ENCODE data around the gene RNASE11.
"Not testable (repeated sequence)": the region's sequence is repeated elsewhere in the genome, so short reads cannot be mapped to it uniquely, and the experiment has no call there.

Gene RNASE11

DNA sequence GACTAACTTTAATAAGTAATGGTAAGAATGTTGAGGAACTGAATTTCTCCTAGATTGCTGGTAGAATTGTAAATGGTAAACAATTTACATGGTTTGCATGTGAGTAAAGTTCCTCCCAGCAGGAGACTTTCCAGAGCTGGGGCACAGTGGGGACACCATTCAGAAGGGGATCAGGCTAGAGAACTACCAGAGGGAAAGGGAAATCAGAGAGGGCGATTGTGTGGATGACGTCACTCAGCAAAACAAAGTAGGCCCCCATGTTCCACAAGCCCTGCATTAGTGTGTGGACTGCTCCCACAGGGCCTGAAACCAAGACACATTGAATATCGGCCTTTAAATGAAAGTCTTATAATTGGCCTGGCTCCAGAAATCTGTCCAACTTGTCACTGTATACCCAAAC, 9.5 kb downstream of the RNASE11 start:
- no peak for DNase-seq

DNA sequence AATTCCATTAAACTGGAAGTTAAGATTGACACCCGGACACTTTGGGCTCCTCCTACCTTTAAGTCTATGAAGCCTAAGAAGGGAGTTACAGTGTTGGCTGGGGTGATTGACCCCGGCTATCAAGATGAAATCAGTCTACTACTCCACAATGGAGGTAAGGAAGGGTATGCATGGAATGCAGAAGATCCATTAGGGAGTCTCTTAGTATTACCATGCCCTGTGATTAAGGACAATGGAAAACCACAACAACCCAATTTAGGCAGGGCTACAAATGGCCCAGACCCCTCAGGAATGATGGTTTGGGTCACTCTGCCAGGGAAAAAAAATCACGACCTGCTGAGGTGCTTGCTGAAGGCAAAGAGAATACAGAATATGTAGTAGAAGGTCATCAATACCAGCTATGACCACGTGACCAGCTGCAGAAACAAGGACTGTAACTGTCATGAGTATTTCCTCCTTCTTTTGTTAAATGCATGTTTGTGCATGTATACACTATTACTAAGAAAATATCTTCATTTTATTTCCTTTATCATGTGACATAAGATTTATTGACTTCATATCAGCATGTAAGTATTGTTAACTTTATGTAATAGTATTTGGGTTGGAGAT, 15.3 kb downstream of the RNASE11 start:
- DNase-seq, result not testable (repeated sequence)

DNA sequence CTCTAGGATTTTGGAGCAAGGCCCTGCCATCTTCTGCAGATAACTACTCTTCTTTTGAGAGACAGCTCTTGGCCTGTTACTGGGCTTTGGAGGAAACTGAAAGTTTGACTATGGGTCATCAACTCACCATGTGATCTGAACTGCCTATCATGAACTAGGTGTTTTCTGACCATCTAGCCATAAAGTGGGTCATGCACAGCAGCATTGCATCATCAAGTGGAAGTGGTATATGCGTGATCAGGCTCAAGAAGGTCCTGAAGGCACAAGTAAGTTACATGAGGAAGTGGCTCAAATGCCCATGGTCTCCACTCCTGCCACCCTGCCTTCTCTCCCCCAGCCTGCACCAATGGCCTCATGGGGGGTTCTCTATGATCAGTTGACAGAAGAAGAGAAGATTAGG, 17.1 kb downstream of the RNASE11 start:
- DNase-seq, result not testable (repeated sequence)

DNA sequence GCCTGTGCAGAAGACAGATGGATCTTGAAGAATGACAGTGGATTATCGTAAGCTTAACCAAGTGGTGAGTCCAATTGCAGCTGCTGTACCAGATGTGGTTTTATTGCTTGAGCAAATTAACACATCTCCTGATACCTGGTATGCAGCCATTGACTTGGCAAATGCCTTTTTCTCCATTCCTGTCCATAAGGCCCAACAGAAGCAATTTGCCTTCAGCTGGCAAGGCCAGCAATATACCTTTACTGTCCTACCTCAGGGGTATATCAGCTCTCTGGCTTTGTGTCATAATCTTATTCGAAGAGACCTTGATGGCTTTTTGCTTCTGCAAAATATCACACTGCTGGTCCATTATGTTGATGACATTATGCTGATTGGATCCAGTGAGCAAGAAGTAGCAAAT, 17.9 kb downstream of the RNASE11 start:
- DNase-seq, result not testable (repeated sequence)

DNA sequence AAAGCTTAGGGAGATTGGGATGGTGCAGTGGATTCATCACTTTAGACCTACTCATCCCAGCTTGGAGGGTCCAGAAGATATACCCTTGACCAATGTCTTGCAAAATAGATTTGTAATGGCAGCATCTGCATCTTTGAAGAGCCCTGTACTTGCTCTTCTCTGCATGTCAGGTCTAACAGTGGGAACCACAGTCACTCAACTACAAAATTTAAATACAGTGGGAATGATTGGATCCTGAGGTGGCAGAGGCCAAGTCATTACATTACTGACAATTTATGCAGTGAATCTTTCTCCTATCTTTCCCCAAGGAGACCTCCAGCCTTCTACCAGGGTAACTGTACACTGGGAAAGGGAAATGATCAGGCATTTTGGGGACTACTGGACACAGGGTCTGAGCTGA, 18.7 kb downstream of the RNASE11 start:
- no peak for DNase-seq

DNA sequence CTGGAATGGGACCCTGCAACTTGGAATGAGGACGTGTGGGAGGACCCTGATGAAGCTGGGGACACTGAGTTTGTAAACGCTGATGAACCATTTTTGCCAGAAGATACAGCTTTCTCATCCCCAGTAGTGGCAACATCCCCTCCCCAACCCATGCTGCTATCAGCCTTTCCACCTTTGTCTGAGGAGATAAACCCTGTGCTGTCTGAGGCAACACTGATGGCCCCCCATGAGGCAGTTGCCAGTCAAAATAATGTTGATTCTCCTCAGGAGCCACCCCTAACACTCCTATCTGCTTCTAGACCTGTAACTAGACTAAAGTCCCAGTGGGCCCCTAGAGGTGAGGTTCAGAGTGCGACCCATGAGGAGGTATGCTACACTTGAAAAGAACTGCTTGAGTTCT, 19.4 kb downstream of the RNASE11 start:
- DNase-seq, result no peak

DNA sequence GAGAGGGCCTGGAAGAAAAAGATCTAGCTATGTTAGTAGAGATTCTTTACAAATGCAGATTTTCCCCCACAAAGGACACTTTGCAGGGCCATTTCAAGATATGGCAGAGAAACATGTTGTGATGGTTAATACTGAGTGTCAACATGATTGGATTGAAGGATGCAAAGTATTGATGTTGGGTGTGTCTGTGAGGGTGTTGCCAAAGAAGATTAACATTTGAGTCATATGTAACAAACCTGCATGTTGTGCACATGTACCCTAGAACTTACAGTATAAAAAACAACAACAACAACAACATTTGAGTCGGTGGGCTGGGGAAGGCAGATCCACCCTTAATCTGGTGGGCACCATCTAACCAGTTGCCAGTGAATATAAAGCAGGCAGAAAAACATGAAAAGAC, 20.6 kb downstream of the RNASE11 start:
- DNase-seq, result not testable (repeated sequence)

DNA sequence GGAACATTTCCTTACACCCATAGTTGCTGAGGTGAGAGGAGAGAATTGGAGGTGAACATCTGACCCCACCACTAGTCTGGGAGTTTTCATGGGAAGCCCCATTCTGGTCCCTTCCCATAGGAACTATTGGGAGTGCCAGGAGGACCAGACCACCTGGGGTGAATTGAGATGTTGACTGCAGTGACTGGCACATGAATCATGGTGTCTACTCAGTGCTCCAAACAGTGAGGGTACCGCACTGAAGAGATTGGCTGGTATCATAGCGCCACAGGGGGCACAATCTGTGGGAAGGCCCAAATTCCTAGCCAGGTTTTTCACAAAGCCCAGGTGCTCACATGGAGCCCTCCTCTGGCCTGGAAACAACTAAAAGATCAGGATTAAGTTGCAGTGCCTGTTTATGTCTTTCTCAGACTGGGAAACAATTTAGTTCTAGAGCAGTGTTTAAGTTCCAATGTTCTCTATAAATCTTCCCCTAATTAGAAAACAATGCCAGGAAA, 23.3 kb downstream of the RNASE11 start:
- no peak for DNase-seq

DNA sequence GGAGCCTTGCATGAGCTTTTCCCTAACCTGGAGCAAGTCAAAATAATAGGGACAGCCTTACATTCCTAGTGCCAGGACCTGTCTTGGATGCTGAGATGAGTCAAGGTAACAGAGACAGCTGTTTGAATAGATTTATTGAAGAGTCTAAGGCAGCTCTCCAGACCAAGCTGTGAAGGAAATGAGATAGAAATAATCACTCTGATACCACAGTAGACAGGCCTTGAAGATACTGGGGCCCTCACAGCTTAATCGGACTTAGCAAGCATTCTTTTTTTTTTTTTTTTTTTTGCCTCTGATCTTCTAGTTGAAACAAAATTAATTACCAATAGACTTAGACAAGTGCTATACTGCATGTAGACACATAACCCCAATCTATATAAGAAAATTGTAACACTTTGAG, 23.8 kb downstream of the RNASE11 start:
- DNase-seq, result no peak

DNA sequence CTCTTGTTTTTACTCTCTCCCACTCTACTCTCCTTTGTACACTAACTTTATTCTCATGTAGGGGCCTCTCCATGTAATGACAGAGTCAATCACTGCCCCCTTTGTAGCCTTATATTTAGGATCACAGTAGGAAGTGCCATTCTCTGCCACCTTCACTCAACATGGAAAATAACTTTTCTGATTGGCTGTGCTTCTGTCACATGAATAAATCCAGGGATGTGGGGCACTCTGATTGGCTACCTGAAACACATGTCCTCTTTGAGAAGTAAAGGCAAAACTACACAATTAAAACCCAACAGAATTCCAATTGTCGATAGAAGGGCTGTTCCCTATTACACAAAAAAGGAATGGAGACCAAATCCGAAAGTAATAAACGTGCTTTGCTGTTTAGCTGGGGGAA, 26.8 kb downstream of the RNASE11 start, which contains the start of gene RNASE9:
Gene RNASE9, minus strand, starts transcription at position 87 of the 400 bp plus-strand sequence.
- DNase-seq, result no peak

DNA sequence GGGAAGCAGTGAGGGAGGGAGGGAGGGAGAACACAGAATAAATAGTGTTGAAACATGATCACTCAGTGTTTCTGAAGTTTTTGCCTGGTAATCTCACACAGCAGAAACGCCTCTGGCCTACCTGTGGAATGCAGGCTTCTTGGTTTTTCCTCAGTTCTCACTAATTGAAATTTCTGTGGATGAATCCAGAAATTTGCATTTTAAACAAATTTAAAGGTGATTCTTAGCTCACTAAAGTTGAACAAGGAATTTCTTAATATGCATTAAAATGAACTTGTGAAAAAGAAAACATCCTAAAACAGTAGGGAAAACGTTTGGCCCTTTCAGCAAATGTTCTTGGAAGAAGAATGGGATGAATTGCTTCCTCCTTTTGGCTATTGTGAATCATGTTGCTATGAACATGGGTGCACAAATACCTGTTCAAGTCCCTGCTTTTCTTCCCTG, 28.3 kb downstream of the RNASE11 start:
- DNase-seq, result no peak

DNA sequence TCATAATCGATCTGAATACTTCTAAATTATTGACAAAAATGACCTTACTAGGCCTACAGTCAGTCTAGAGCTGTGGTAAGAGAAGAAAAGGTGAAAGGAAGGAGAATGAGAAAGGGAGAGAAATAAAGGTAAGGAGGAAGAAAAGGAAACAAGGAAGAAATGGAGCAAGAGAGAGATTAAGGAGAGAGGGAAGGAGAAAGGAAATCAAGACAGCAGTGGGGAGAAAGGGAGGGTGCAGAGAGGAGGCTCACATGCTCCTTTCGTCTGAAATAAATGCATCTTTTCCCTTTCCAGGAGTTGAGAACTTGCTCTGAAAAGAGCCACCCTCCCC, 30.6 kb downstream of the RNASE11 start:
- DNase-seq, result no peak

DNA sequence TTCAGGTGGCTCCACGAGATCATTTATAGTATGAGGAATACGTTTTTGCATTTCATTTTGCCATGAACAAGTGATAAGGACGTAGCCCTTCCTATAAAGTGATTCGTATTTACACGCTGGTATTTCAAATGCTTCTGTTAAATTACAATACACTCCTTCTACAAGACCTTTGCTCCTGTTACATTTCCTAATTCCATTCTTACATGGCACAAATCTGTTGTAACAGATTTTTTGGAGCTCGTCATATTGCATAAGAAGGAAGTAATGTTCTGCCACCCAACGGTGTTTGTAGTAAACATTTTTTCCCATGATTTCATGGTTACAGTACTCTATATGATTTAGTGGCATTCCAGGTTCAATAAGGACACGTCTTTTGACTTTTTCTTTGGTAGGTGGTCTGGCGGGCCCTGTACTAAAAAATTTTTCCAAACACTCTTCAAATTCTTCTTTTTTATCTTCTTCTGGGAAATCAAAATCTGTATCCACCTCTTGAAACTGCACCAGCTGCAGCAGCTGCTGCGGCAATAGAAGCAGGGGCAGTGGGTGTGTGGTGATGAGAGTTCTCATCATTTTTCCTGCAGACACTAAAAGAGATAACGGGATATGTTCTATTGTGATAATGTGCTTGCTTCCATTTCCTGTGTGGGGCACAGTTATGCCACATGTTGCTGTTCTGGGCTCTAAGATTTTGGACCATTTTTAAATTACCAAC, 31.1 kb downstream of the RNASE11 start:
- DNase-seq, result no peak

DNA sequence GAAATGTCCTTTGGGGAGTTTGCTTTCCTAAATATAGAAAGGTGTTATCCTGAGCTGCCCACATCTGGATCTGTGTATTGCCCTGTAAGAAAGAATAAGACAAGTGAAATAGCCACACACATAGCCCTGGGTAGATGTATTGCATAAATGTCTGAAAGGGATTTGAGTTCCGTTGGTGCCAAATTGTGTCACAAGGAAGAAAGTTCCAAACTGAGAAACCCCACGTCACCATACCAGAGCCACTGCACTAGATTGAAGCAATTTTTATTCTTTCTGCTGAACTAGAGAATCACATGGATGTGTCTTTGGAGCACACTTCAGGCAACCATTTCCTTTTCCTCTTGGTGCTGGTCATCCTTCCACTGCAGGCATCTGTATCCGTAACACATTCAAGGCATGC, 32.0 kb downstream of the RNASE11 start:
- DNase-seq, result no peak

DNA sequence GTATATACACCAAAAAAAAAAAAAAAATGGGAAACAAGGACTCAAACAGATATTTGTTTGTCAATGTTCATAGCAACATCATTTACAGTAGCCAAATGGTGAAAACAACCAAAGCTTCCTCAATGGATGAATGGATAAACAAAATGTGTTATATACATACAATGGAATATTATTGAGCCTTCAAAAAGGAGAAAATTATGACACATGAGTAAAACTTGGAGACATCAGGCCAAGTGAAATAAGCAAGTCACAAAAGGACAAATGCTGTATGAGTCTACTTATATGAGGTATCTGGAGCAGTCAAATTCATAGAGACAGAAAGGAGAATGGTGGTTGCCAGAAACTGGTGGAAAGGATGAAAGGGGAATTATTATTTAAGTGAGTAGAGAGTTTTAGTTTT, 34.8 kb downstream of the RNASE11 start:
- no peak for DNase-seq

DNA sequence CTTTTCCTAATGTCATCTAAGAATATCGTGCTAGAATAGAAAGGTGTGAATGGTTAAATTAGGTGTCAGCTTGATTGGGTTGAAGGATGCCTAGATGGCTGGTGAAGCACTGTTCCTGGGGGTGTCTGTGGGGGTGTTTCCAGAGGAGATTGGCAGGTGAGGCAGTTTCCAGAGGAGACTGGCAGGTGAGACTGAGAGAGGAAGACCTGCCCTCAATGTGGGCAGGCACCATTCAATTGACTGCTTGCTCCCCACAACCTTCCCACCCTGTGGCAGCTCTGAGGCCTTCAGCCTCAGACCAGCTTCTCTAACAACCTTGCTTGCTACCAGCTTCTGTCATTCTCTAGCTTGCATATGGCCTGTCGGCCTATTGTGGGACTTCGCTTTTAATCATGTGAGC, 36.2 kb downstream of the RNASE11 start:
- DNase-seq, result no peak

DNA sequence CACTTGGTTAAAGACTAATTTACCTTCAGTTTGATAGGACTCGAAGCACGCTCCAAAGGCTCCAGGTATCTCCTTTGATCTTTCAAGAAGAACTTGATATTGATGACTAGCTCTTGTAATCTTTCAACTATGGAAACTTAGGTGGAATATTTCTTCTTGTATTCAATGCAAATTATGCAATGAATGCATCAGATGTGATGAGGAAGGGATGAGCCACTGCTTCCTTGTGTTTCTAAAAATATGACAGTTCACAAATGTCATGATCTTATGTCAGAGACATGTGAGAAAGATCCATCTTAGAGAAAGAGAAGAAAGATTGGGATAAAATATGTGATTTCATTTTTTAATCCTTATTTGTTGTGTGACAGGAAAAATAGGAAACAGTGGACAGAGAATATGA, 36.9 kb downstream of the RNASE11 start:
- DNase-seq, result no peak

DNA sequence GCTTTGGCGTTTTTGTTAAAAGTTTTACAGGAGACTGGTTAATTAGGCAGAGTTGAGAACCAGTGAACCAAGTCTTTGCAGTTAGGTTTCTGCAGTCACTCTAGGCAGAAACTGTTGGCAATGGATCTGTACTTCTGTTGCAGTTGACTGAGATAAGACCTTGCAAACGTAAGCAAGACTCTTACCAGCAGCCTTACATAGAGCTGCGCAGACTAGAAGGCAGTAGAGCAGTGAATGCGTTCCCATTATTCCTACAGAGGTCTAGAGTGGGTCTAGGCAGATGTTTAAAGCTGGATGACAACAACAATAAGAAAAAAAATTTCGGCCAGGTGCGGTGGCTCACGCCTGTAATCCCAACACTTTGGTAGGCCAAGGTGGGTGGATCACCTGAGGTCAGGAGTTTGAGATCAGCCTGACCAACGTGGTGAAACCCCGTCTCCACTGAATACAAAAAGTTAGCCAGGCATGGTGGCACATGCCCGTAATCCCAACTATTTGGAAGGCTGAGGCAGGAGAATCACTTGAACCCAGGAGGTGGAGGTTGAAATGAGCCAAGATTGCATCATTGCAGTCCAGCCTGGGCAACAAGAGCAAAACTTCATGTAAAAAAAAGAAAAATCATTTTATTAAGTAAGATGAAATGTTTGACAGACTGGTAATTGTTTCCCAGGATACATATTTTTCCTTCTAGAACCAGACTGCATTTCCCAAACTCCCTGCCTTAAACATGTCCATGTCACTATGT, 39.2 kb downstream of the RNASE11 start:
- DNase-seq, result no peak

DNA sequence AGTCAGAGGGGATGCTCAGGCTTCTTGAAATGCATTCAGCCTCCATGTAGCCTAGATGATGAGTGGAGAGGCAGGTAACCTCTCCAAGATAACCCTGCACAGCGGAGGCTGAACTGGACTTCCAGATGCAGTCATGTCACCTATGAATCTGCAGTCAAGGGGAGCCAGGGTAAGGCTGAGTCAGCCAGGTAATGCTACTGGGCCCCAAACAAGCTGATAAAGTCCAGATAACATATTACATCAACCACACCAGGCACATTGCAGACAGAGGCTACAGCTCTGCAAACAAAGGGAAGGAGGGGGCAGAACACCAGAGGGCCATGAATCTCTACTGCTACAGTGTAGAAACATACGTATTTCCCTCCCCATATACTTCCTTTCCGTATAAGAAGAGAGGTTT, 40.9 kb downstream of the RNASE11 start:
- no peak for DNase-seq

DNA sequence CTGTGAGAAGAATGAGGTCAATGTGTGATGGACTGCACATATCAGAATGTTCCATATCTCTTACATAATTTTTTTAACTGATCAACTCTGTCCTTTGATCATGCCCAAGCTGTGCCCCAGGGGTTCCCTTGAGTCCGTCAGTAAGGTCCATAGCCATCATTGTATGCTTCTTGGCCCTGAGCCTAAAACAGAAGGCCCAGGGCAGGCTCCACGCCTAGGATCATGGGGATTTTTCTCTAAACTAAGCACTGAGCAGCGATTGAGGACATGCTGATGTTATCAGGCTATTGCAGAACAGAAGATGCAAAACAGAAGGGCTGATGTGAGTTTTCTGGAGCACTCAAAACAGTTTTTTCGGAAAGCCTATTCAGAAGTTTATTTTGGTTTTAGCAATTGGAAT, 47.9 kb downstream of the RNASE11 start:
- no peak for DNase-seq
